ENCODE results near the gene SERPINE3. TPM values are rescaled to one million over a fixed set of nuclear protein-coding genes. Genes with fewer than 3 reads are reported as not detected.

The SERPINE3 gene
- total RNA-seq, 2 experiments from 2014 or later, result not detected

DNA sequence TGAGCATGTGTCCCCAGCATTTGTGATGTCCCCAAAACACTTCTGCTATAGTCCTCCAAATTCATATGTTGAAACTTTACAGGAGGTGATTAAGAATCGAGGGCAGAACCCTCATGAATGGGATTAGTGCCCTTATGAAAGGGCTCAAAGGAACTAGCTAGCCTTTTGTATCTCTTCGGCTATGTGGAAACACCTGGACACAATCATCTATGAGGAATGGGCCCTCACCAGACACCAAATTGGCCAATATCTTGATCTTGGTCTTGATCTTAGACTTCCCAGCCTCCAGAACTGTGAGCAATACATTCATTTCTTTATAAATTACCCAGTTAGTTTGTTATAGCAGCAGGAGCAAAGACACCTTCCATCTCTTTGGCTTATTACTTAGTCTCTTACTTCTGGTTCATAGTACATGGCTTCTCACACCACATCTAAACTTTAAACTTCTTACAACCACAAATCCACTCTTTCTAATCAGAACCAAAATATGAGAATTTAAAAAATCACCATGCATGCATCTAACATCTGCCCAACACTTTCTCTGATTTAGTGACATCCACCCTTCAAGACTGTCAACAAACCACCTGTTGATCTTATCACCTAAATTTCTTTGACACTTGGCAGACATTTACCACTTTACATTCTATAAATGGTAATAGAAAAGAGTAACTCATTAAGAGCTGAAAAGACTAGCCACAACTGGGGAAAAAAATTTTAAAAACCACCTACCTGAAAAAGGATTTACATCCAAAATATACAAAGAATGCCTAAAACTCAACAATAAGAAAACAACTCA lies 6.7 kb upstream of the SERPINE3 start:
- H3K27me3 Mint-ChIP-seq, result peaks cover 9% of the 10 kb centered on the region
- no peak overlapping the region for H3K27ac Mint-ChIP-seq
- CTCF ChIA-PET, result no interaction called here
- peaks cover 2% of the 10 kb centered on the region for H3K36me3 Mint-ChIP-seq
- no peak for ATAC-seq
- no peak for DNase-seq
- H3K4me1 Mint-ChIP-seq, result peaks cover 19% of the 10 kb centered on the region
- no peaks in the 10 kb centered on the region for H3K9me3 Mint-ChIP-seq (ENCODE audit: low read depth)
- no peak overlapping the region for H3K4me3 Mint-ChIP-seq

- CTCF ChIA-PET, result no interaction called here
- ATAC-seq, result no peak
- H3K27ac Mint-ChIP-seq, result no peak overlapping the region
- peaks cover 2% of the 10 kb centered on the region for H3K36me3 Mint-ChIP-seq
- H3K9me3 Mint-ChIP-seq (ENCODE audit: low read depth), result no peaks in the 10 kb centered on the region
- H3K27me3 Mint-ChIP-seq, result peaks cover 9% of the 10 kb centered on the region
- H3K4me1 Mint-ChIP-seq, result peaks cover 19% of the 10 kb centered on the region
- H3K4me3 Mint-ChIP-seq, result no peak overlapping the region
- no peak for DNase-seq
These were observed 6.1 kb upstream of the SERPINE3 start for GRCh38 chr13:51333421-51333820.

- peaks cover 9% of the 10 kb centered on the region for H3K27me3 Mint-ChIP-seq
- CTCF ChIA-PET, result no interaction called here
- no peaks in the 10 kb centered on the region for H3K9me3 Mint-ChIP-seq (ENCODE audit: low read depth)
- no peak for DNase-seq
- H3K4me3 Mint-ChIP-seq, result no peak overlapping the region
- peaks cover 19% of the 10 kb centered on the region for H3K4me1 Mint-ChIP-seq
- no peak overlapping the region for H3K27ac Mint-ChIP-seq
- peaks cover 2% of the 10 kb centered on the region for H3K36me3 Mint-ChIP-seq
- no peak for ATAC-seq
These were observed 5.7 kb upstream of the SERPINE3 start for GRCh38 chr13:51333826-51334225.

DNA sequence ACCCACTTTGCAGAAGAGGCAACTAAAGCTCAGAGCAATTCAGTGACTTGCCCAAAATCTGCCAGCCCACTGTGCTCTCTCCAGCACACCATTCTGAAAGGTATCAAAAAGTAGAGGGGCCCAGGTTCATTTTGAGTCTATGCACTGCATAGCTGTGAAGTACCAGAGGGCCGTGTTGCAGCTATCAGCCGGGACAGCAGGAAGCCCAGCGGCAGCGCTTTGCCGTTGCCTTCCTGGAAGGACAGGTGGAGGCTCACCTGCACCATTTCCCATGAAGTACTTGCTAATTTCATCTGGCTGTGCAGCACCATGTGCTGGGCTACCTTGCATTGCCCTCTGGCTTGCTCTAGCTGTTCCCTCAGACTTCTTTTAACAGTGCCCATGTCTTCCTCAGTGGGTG lies 2.7 kb upstream of the SERPINE3 start:
- peaks cover 16% of the 10 kb centered on the region for H3K4me1 Mint-ChIP-seq
- DNase-seq (no peak), ATAC-seq (no peak)
- peaks cover 9% of the 10 kb centered on the region for H3K27me3 Mint-ChIP-seq
- CTCF ChIA-PET, result no interaction called here
- H3K27ac Mint-ChIP-seq, result no peak overlapping the region
- peaks cover 2% of the 10 kb centered on the region for H3K36me3 Mint-ChIP-seq
- H3K4me3 Mint-ChIP-seq, result no peak overlapping the region
- no peaks in the 10 kb centered on the region for H3K9me3 Mint-ChIP-seq (ENCODE audit: low read depth)

GRCh38 chr13:51339952-51340732 lies 651 bp downstream of the SERPINE3 start:
- no peak overlapping the region for H3K4me3 Mint-ChIP-seq
- CTCF ChIA-PET, result no interaction called here
- no peaks in the 10 kb centered on the region for H3K9me3 Mint-ChIP-seq (ENCODE audit: low read depth)
- no peak overlapping the region for H3K27ac Mint-ChIP-seq
- H3K4me1 Mint-ChIP-seq, result peaks cover 8% of the 10 kb centered on the region
- no peaks in the 10 kb centered on the region for H3K36me3 Mint-ChIP-seq
- DNase-seq, result no peak
- ATAC-seq, result no peak
- peaks cover 3% of the 10 kb centered on the region for H3K27me3 Mint-ChIP-seq

DNA sequence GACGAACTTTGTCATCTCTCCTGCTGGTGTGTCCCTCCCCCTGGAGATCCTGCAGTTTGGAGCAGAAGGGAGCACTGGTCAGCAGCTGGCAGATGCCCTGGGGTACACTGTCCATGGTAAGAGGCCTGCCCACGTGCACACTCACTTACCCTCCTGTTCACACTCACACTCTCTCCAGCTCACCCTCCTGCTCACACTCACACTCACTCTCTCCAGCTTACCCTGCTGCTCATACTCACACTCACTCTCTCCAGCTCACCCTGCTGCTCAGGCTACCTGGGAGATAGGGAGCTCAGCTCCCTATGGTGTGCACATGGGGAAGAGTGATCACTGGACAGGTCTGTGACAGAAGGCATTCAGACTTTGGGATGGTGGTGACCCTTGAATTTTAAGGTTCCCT lies 1.7 kb downstream of the SERPINE3 start:
- Mint-ChIP-seq H3K27ac (no peak overlapping the region), H3K4me1 (peaks cover 8% of the 10 kb centered on the region)
- no peak for ATAC-seq

GRCh38 chr13:51341791-51342190 lies 2.3 kb downstream of the SERPINE3 start:
- DNase-seq (no peak), ATAC-seq (no peak)
- H3K4me1 Mint-ChIP-seq, result peaks cover 8% of the 10 kb centered on the region
- no peaks in the 10 kb centered on the region for H3K9me3 Mint-ChIP-seq (ENCODE audit: low read depth)
- no peak overlapping the region for H3K4me3 Mint-ChIP-seq
- CTCF ChIA-PET, result interaction anchor here (1.9 kb wide), 1 partner anchor 16 kb away, joined by 5 read pairs; no protein-coding TSS in a partner anchor
- H3K27me3 Mint-ChIP-seq, result no peaks in the 10 kb centered on the region
- H3K27ac Mint-ChIP-seq, result no peak overlapping the region
- no peaks in the 10 kb centered on the region for H3K36me3 Mint-ChIP-seq

More for the DNA sequence above, 1.7 kb downstream of the SERPINE3 start:
- CTCF ChIA-PET, result interaction anchor here (1.9 kb wide), 1 partner anchor 17 kb away, joined by 5 read pairs; no protein-coding TSS in a partner anchor
- no peaks in the 10 kb centered on the region for H3K9me3 Mint-ChIP-seq (ENCODE audit: low read depth)
- no peak overlapping the region for H3K4me3 Mint-ChIP-seq
- H3K36me3 Mint-ChIP-seq, result no peaks in the 10 kb centered on the region
- H3K27me3 Mint-ChIP-seq, result no peaks in the 10 kb centered on the region
- DNase-seq, result no peak

- no peak overlapping the region for H3K27ac Mint-ChIP-seq
- H3K4me3 Mint-ChIP-seq, result no peak overlapping the region
- H3K9me3 Mint-ChIP-seq (ENCODE audit: low read depth), result no peaks in the 10 kb centered on the region
- ATAC-seq (no peak), DNase-seq (no peak)
- H3K27me3 Mint-ChIP-seq, result no peaks in the 10 kb centered on the region
- CTCF ChIA-PET, result interaction anchor here (1.9 kb wide), 1 partner anchor 15 kb away, joined by 5 read pairs; no protein-coding TSS in a partner anchor
- H3K36me3 Mint-ChIP-seq, result no peaks in the 10 kb centered on the region
- peaks cover 8% of the 10 kb centered on the region for H3K4me1 Mint-ChIP-seq
These were observed 3.2 kb downstream of the SERPINE3 start for GRCh38 chr13:51342706-51343105.

DNA sequence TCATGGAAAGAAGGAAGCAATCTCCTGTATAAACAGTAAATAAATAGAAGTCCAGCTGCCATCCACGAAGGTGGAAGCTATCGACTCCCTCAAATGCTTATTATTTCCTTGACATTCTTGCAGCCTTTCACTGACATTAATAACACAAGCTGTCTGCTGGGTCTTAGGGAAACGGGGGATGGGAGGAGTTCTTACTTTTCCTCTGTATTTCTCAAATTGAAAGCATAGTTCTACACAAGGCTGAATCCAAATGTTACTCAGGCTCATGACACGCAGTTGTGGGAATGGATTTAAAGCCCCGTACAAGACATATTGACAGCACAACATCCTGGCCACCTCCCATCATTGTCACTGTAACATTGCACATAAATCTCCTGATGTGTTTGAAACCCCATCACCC lies 4.0 kb downstream of the SERPINE3 start:
- no peak for DNase-seq
- CTCF ChIA-PET, result no interaction called here
- no peak for ATAC-seq
- no peak overlapping the region for H3K27ac Mint-ChIP-seq
- H3K36me3 Mint-ChIP-seq, result no peaks in the 10 kb centered on the region
- peaks cover 8% of the 10 kb centered on the region for H3K4me1 Mint-ChIP-seq
- no peaks in the 10 kb centered on the region for H3K9me3 Mint-ChIP-seq (ENCODE audit: low read depth)
- no peaks in the 10 kb centered on the region for H3K27me3 Mint-ChIP-seq
- H3K4me3 Mint-ChIP-seq, result no peak overlapping the region

DNA sequence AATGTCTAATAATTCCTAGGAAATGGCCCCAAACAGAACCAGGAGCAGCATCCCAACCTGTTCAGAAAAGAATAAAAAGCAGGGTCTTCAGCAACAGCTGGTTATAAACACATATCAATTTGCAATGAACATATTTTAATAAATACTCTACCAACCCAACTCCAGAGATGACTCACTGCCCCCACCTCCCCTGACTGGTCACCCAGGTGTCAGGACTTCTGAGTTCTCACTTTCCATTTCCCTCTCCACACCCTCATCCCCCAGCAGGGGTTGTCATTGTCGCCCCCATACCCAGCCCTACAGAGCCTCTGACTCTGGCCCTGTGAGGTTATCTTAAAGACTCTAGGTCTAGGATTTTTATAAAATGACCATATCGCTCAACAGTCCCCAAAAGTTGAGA lies 6.9 kb downstream of the SERPINE3 start:
- DNase-seq, result no peak
- no peak overlapping the region for H3K27ac Mint-ChIP-seq
- no peak overlapping the region for H3K4me3 Mint-ChIP-seq
- no peaks in the 10 kb centered on the region for H3K9me3 Mint-ChIP-seq (ENCODE audit: low read depth)
- no peaks in the 10 kb centered on the region for H3K27me3 Mint-ChIP-seq
- CTCF ChIA-PET, result no interaction called here
- no peaks in the 10 kb centered on the region for H3K36me3 Mint-ChIP-seq
- no peak for ATAC-seq
- peaks cover 2% of the 10 kb centered on the region for H3K4me1 Mint-ChIP-seq

- Mint-ChIP-seq H3K27me3 (no peaks in the 10 kb centered on the region), H3K9me3 (ENCODE audit: low read depth) (no peaks in the 10 kb centered on the region), H3K4me3 (no peak overlapping the region), H3K27ac (no peak overlapping the region), H3K4me1 (no peaks in the 10 kb centered on the region), H3K36me3 (peaks cover 1% of the 10 kb centered on the region)
- no peak for DNase-seq
- no peak for ATAC-seq
- CTCF ChIA-PET, result no interaction called here
These were observed 7.6 kb downstream of the SERPINE3 start for GRCh38 chr13:51347099-51347498.

DNA sequence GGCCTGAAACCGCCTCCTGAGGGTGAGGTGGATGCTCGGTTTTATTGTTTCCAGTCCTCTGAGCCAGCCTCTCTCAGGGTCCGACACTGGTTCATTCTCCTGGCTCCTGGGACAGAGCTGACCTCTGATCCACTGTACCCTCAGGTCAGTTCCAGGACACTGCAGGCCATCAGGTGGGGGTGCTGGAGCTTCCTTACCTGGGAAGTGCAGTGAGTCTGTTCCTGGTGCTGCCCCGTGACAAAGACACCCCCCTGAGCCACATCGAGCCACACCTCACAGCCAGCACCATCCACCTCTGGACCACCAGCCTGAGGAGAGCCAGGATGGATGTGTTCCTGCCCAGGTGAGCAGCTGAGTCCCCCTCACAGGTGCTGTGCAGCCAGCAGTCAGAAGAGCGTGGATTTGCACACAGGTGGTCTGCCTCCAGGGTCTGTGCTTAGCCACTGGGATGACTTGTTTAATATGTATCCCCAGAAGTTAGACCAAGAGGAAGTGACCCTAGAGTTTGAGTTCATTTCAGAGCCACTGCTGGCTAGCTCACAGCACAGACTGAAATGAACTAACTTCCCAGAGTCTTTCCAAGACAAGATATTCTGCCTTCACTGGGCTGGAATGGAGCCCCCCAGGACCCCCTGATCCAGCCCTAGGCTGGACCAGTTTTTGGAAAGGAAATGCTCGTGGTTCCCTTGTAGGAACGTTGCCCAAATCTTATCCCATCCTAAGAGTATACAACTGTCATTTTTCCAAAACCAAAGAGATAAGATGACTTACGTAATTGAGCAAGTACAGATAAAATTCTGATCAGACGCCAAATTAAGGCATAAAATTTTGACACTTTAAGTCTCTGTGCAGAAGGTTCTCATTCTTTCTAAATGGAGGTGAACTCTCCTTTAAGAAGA lies 8.8 kb downstream of the SERPINE3 start:
- Mint-ChIP-seq H3K27me3 (no peaks in the 10 kb centered on the region), H3K27ac (no peak overlapping the region), H3K36me3 (peaks cover 1% of the 10 kb centered on the region), H3K9me3 (ENCODE audit: low read depth) (no peaks in the 10 kb centered on the region), H3K4me3 (no peak overlapping the region), H3K4me1 (no peaks in the 10 kb centered on the region)
- CTCF ChIA-PET, result no interaction called here
- ATAC-seq, result no peak
- no peak for DNase-seq

- H3K4me3 Mint-ChIP-seq, result no peak overlapping the region
- H3K27ac Mint-ChIP-seq, result no peak overlapping the region
- no peaks in the 10 kb centered on the region for H3K9me3 Mint-ChIP-seq (ENCODE audit: low read depth)
- no peak for DNase-seq
- H3K4me1 Mint-ChIP-seq, result no peaks in the 10 kb centered on the region
- no peak for ATAC-seq
- H3K36me3 Mint-ChIP-seq, result peaks cover 1% of the 10 kb centered on the region
- H3K27me3 Mint-ChIP-seq, result no peaks in the 10 kb centered on the region
- CTCF ChIA-PET, result no interaction called here
These were observed 9.5 kb downstream of the SERPINE3 start for GRCh38 chr13:51349016-51349415.

Data from activated CD8-positive, alpha-beta memory T cell treated with anti-CD3 and anti-CD28 coated beads, Interleukin-2, amount 10 ng/mL, durations not matched to agents 7 days and 5 days (primary cell).